K562 (cell line): ENCODE results near the gene WDR35. TPM values are rescaled to one million over a fixed set of nuclear protein-coding genes. Genes with fewer than 3 reads are reported as not detected.

Experiments used
- ATAC-seq: fragments of 200-7000 bp; cut with Tn5 transposase; 3 replicates; pipeline ENCODE4 v1.9.1; 2020; ENCODE audit warnings: moderate library complexity
- BruUV-seq: library from RNA; stranded (reverse); fragments of 400-500 nt; replicated peaks from 2 replicates; lab custom pipeline; 2021; lab: Mats Ljungman, UMichigan
- CTCF ChIA-PET: fragments of 300-600 bp; formaldehyde crosslinking; extraction: SDS; loops from one replicate; lab custom pipeline; 2021; ENCODE audit warnings: low intra/inter-chr PET ratio; lab: Yijun Ruan, JAX
- POLR2A ChIA-PET: fragments of 300-600, 350-650 bp; sonication (Branson Sonifier 250); formaldehyde crosslinking; extraction: SDS; loops from one replicate; lab custom pipeline; 2021; ENCODE audit warnings: antibody characterized with exemption, inconsistent platforms; lab: Yijun Ruan, JAX
- DNase-seq, 4 experiments: peaks; one replicate each; pipeline versions ENCODE4 v3.0.0 to v3.0.0-alpha.2; 2011 to 2018; ENCODE audit warnings: low spot score in 3 of 4, mixed read lengths in 3 of 4; ENCODE audit errors: extremely low read depth in 1 of 4
- FAIRE-seq: peaks from 2 replicates; lab custom pipeline; 2011; peaks lifted over from hg19 to GRCh38; lab: Jason Lieb, UNC
- H2AFZ ChIP-seq: 2 replicates; pipeline ENCODE4 v1.6.0; 2011; ENCODE audit warnings: low read depth, low read length, control low read depth, inconsistent platforms
- H3K27ac ChIP-seq: fragments of 200-600 bp; 3 replicates; pipeline ENCODE4 v1.8.0; 2011; ENCODE audit warnings: low read depth, mild to moderate bottlenecking, control low read depth, inconsistent platforms, low read length, moderate library complexity, mixed read lengths; ENCODE audit errors: extremely low read depth
- H3K27me3 ChIP-seq, 2 experiments: fragments of 300-600 bp in 1 of 2; 2 replicates in 1 of 2; 3 replicates in 1 of 2; pipeline versions ENCODE4 v1.6.0 to v1.8.0; 2011; ENCODE audit warnings: inconsistent platforms in 2 of 2, low read length in 2 of 2, mild to moderate bottlenecking in 1 of 2, mixed read lengths in 1 of 2, moderate library complexity in 1 of 2; ENCODE audit not compliant: control insufficient read depth in 2 of 2, insufficient read depth in 2 of 2
- H3K36me3 ChIP-seq: fragments of 300-600 bp; 3 replicates; pipeline ENCODE4 v1.8.0; 2011; ENCODE audit warnings: mild to moderate bottlenecking, low read length, inconsistent platforms; ENCODE audit not compliant: control insufficient read depth, insufficient read depth
- H3K4me1 ChIP-seq, 2 experiments: fragments of 200-600 bp in 1 of 2; replicated peaks in 1 of 2; 2 replicates in 1 of 2; 3 replicates in 1 of 2; pipeline versions ENCODE4 v1.5.1 to v1.8.0; 2011; ENCODE audit warnings: inconsistent platforms in 2 of 2, low read length in 2 of 2, mild to moderate bottlenecking in 1 of 2, mixed read lengths in 1 of 2, moderate library complexity in 1 of 2; ENCODE audit not compliant: control insufficient read depth in 2 of 2, insufficient read depth in 2 of 2
- H3K4me2 ChIP-seq: 2 replicates; pipeline ENCODE4 v1.6.1; 2011; ENCODE audit warnings: low read length, control low read depth, inconsistent platforms, mixed read lengths; ENCODE audit not compliant: insufficient read depth
- H3K4me3 ChIP-seq: fragments of 200-600 bp; sonication (generic), shearing (Covaris generic); 2 replicates; pipeline ENCODE4 v1.5.1; 2016; ENCODE audit warnings: control low read depth, inconsistent platforms
- H3K79me2 ChIP-seq: fragments of 200-600 bp; 3 replicates; pipeline ENCODE4 v1.8.0; 2011; ENCODE audit warnings: low read length, inconsistent platforms; ENCODE audit not compliant: control insufficient read depth, insufficient read depth
- H3K9ac ChIP-seq, 2 experiments: 2 replicates each; pipeline versions ENCODE4 v1.6.0 to v1.6.1; 2011; ENCODE audit warnings: low read depth in 2 of 2, low read length in 2 of 2, control low read depth in 1 of 2, inconsistent platforms in 1 of 2, mild to moderate bottlenecking in 1 of 2, mixed read lengths in 1 of 2; ENCODE audit not compliant: insufficient read depth in 1 of 2
- H3K9me1 ChIP-seq: one replicate; pipeline ENCODE4 v1.6.0; 2011; ENCODE audit warnings: inconsistent platforms, mild to moderate bottlenecking, low read length, moderate library complexity; ENCODE audit not compliant: control insufficient read depth, insufficient read depth
- H3K9me3 ChIP-seq: replicated peaks from 2 replicates; pipeline ENCODE4 v1.5.1; 2011; ENCODE audit warnings: low read depth, low read length, inconsistent platforms; ENCODE audit not compliant: control insufficient read depth, insufficient read depth
- H4K20me1 ChIP-seq: replicated peaks from 2 replicates; pipeline ENCODE4 v1.6.1; 2011; ENCODE audit warnings: low read length, inconsistent platforms, mixed read lengths; ENCODE audit not compliant: control insufficient read depth, insufficient read depth
- ATF1 ChIP-seq, 2 experiments: fragments of 450-650 bp in 1 of 2; IDR thresholded peaks; 2 replicates each; pipeline ENCODE4 v1.6.1; 2016; ENCODE audit warnings: missing compliant biosample characterization in 1 of 2, missing genetic modification characterization in 1 of 2
- ATF7 ChIP-seq: fragments of 450-650 bp; IDR thresholded peaks from 2 replicates; pipeline ENCODE4 v1.7.1; 2014; ENCODE audit warnings: mild to moderate bottlenecking, moderate library complexity
- E2F3 ChIP-seq: fragments of 250-450 bp; sonication (Bioruptor Pico); IDR thresholded peaks from 2 replicates; pipeline ENCODE4 v1.4.0; 2020; ENCODE audit warnings: mild to moderate bottlenecking
- FOSL1 ChIP-seq: fragments of 200-800 bp; sonication (Bioruptor generic); conservative IDR thresholded peaks from 2 replicates; pipeline ENCODE4 v1.6.1; 2016; ENCODE audit warnings: missing genetic modification characterization, missing compliant biosample characterization
- FUS ChIP-seq: fragments of 200-400 bp; formaldehyde crosslinking; optimal IDR thresholded peaks from 2 replicates; pipeline ENCODE3; 2017; ENCODE audit warnings: low read depth, low read length
- GTF2E2 ChIP-seq: fragments of 200-800 bp; sonication (Bioruptor generic); IDR thresholded peaks from 2 replicates; pipeline ENCODE4 v1.6.1; 2016; ENCODE audit warnings: missing genetic modification characterization, missing compliant biosample characterization
- HDAC3 ChIP-seq: fragments of 450-650 bp; IDR thresholded peaks from 2 replicates; pipeline ENCODE4 v1.6.1; 2018; ENCODE audit warnings: borderline replicate concordance, mild to moderate bottlenecking, moderate library complexity; ENCODE audit not compliant: partially characterized antibody
- NR3C1 ChIP-seq: sonication (generic); formaldehyde crosslinking; IDR thresholded peaks from 2 replicates; pipeline ENCODE4 v1.8.1; 2022; ENCODE audit warnings: missing genetic modification reagents
- POLR2H ChIP-seq: IDR thresholded peaks from 2 replicates; pipeline ENCODE4 v1.6.1; 2016; ENCODE audit warnings: missing genetic modification characterization, low read depth, mild to moderate bottlenecking, control low read depth, missing compliant biosample characterization, moderate library complexity
- RBM17 ChIP-seq: fragments of 200-400 bp; formaldehyde crosslinking; IDR thresholded peaks from 2 replicates; pipeline ENCODE4 v1.6.1; 2017; ENCODE audit warnings: low read depth, mild to moderate bottlenecking, low read length, borderline replicate concordance
- XRCC5 ChIP-seq: fragments of 200-400 bp; formaldehyde crosslinking; IDR thresholded peaks from 2 replicates; pipeline ENCODE4 v1.6.1; 2017; ENCODE audit warnings: low read depth, mild to moderate bottlenecking, low read length
- ZBTB5 ChIP-seq: fragments of 450-650 bp; IDR thresholded peaks from 2 replicates; pipeline ENCODE4 v1.6.1; 2017; ENCODE audit warnings: antibody characterized with exemption
- ZBTB7A ChIP-seq: IDR thresholded peaks from 2 replicates; pipeline ENCODE4 v1.6.1; 2011; ENCODE audit warnings: low read depth, mild to moderate bottlenecking, low read length, moderate library complexity, borderline replicate concordance; ENCODE audit not compliant: control insufficient read depth
- ZFP30 ChIP-seq: fragments of 250-450 bp; sonication (Bioruptor Pico); IDR thresholded peaks from 2 replicates; pipeline ENCODE4 v1.8.0; 2022; ENCODE audit warnings: moderate library complexity, mild to moderate bottlenecking, inconsistent platforms, borderline replicate concordance
- ZNF124 ChIP-seq: sonication (generic); formaldehyde crosslinking; IDR thresholded peaks from 2 replicates; pipeline ENCODE4 v1.8.1; 2022; ENCODE audit warnings: missing genetic modification reagents
- ZNF277 ChIP-seq: fragments of 250-450 bp; sonication (Bioruptor Pico); IDR thresholded peaks from 2 replicates; pipeline ENCODE4 v1.8.0; 2022; ENCODE audit warnings: inconsistent platforms, mild to moderate bottlenecking, moderate library complexity, borderline replicate concordance
- ZNF3 ChIP-seq: fragments of 250-450 bp; sonication (Bioruptor Pico); IDR thresholded peaks from 2 replicates; pipeline ENCODE4 v1.5.0; 2021; ENCODE audit warnings: mild to moderate bottlenecking, moderate library complexity
- ZNF444 ChIP-seq: fragments of 250-450 bp; sonication (Bioruptor Pico); IDR thresholded peaks from 2 replicates; pipeline ENCODE4 v1.4.0; 2020; ENCODE audit warnings: mild to moderate bottlenecking, moderate library complexity
- ZNF586 ChIP-seq: fragments of 450-650 bp; formaldehyde crosslinking; conservative IDR thresholded peaks from 2 replicates; pipeline ENCODE4 v1.4.0; 2020; ENCODE audit warnings: mild to moderate bottlenecking, moderate library complexity
- ZNF785 ChIP-seq: fragments of 250-450 bp; sonication (Bioruptor Pico); IDR thresholded peaks from 2 replicates; pipeline ENCODE4 v1.4.0; 2020; ENCODE audit warnings: mild to moderate bottlenecking
- WGBS: fragments of 100-300 bp; shearing (Covaris generic); methylation state at CpG from one replicate; pipeline ENCODE4 v1.1.6; 2016; ENCODE audit warnings: low coverage, mixed read lengths; ENCODE audit not compliant: insufficient coverage; ENCODE audit errors: missing lambda C conversion rate; 5-methylcytosine and 5-hydroxymethylcytosine counted together
- in situ Hi-C: fragments of 300-500 bp; cut with MboI; formaldehyde crosslinking; loops from 4 replicates; pipeline ENCODE4 v1.15.0; 2018; ENCODE audit warnings: inconsistent platforms, mixed read lengths
- intact Hi-C: fragments of 100-400 bp; cut with micrococcal nuclease; formaldehyde crosslinking; loops from 2 replicates; pipeline ENCODE4 v1.14.2; 2022
- polyA plus RNA-seq, 8 experiments: library from polyadenylated mRNA; depleted of rRNA in 4 of 8; stranded (reverse) in 5 of 8; unstranded in 3 of 8; fragments of >200 nt; fragmentation: Nextera tagmentation in 2 of 8; fragmentation: Illumina TruSeq in 1 of 8; extraction: Ambion mirVana in 2 of 8; extraction: Trizol in 1 of 8; gene quantifications; 2 replicates each; pipeline versions ENCODE4 v1.2.1 to v1.2.3, GENCODE V29; 2011 to 2014; ENCODE audit warnings: inconsistent platforms in 1 of 8, missing spikeins in 1 of 8
- total RNA-seq, 7 experiments: library from RNA; depleted of rRNA in 6 of 7; stranded (reverse); fragments of >200 nt in 6 of 7; fragmentation: Illumina TruSeq in 2 of 7; extraction: Trizol in 2 of 7; gene quantifications; 2 replicates each; pipeline versions ENCODE4 v1.2.1 to v1.2.3, GENCODE V29; 2011 to 2021; ENCODE audit warnings: low replicate concordance in 1 of 7

The WDR35 gene
- total and polyA plus RNA-seq, 9 of the 15 experiments (the other 6 are each of a cell fraction or from before 2014, with no cell fraction given), result 3.3 to 13.1 (median 8.0) TPM

DNA sequence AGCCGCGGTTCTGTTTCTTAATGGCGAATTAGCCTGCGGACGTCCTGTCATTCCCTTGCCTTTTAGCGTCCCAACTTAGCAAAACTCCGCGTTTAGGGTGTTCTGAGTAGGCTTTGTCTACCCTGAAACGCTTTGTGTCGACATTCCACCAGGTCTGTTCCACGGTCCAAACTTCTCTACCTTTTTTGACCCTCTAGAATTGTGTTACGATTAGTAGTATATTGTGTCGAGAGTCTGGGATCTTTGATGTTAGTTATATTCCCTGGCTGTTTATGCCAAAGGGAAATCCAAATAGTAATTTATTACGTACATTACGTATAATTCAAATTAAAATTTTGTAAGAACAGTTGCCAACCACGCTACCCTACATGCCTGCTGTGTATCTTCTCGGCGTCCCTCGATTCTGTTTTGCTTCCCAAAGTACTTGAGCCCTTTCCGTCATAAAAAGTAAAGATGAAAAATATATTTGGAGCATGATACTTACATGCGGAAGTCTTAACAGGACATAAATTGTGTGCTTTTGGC is 87.6 kb downstream of the WDR35 start:
- H3K9me1 ChIP-seq, result no peaks in the 10 kb centered on the region
- TSS peak; percentile 96 for BruUV-seq
- no peak for FAIRE-seq
- H3K27ac ChIP-seq, result peak overlapping the region; percentile 99
- in situ Hi-C loops (no loop called here), intact Hi-C loops (loop anchor here (5.0 kb wide), 1 partner anchor 150 kb away; the partner anchor contains the start of gene LAPTM4A)
- peaks cover 48% of the 10 kb centered on the region for H3K79me2 ChIP-seq
- H3K9ac ChIP-seq, result peak overlapping the region; percentile 97 to 98
- peaks cover 7% of the 10 kb centered on the region; the same call in 1 of the 2 replicates for H4K20me1 ChIP-seq
- peak overlapping the region; percentile 68 for H3K4me3 ChIP-seq
- ChIA-PET CTCF (interaction anchor here (0.6 kb wide), 1 partner anchor 552 kb away, joined by 4 read pairs; no protein-coding TSS in a partner anchor), POLR2A (interaction anchor here (0.6 kb wide), 1 partner anchor 28 kb away, joined by 3 read pairs; no protein-coding TSS in a partner anchor)
- peak overlapping the region; percentile 97 for H2AFZ ChIP-seq
- H3K4me1 ChIP-seq, result peaks cover 10 to 12% of the 10 kb centered on the region in 2 experiments; a peak in 3 of 5 replicates
- H3K9me3 ChIP-seq, result no peaks in the 10 kb centered on the region
- no peaks in the 10 kb centered on the region for H3K27me3 ChIP-seq
- peak overlapping the region; percentile 92 for H3K4me2 ChIP-seq
- WGBS, result under 1% methylated on average over 21 of the region's 21 CpGs
- H3K36me3 ChIP-seq, result peaks cover 3% of the 10 kb centered on the region; the same call in 1 of the 3 replicates
- ATAC-seq, result no peak; the same call in 2 of the 3 replicates
- DNase-seq, result peak in 1 of 4 experiments; percentile 30
- TF ChIP-seq FOSL1 (tag) (peak; percentile 36; the same call in 1 of the 2 replicates), ZBTB7A (no peak), POLR2H (tag) (peak; percentile 90), ZNF3 (CRISPR knock-in tag) (no peak), ZNF586 (no peak), HDAC3 (peak; percentile 13), GTF2E2 (tag) (peak; percentile 93), E2F3 (no peak), ZFP30 (CRISPR knock-in tag) (no peak), ZNF124 (CRISPR knock-in tag) (no peak), RBM17 (no peak), ZNF444 (no peak), ATF7 (no peak), XRCC5 (no peak), ZBTB5 (no peak), ATF1 (CRISPR knock-in tag; IDR thresholded peaks at IDR 0.05) (no peak), ATF1 (tag; IDR thresholded peaks at IDR 0.05) (peak; percentile 19), ZNF277 (CRISPR knock-in tag) (no peak), ZNF785 (CRISPR knock-in tag) (no peak), NR3C1 (CRISPR knock-in tag) (no peak), FUS (no peak)
